HT-29 (cell line): ENCODE data around the gene SDHA. TPM values are rescaled to one million over a fixed set of nuclear protein-coding genes. Genes with fewer than 3 reads are reported as not detected.
"Not testable (repeated sequence)": the region's sequence is repeated elsewhere in the genome, so short reads cannot be mapped to it uniquely, and the experiment has no call there.

ENCODE experiments used
- DNase-seq: peaks from one replicate; pipeline ENCODE4 v3.0.0-alpha.2; 2015; ENCODE audit warnings: low spot score
- total RNA-seq: library from RNA; depleted of rRNA; stranded (reverse); fragments of >200 nt; shearing (Covaris generic); gene quantifications from 2 replicates; pipeline ENCODE4 v1.2.3, GENCODE V29; 2014; rRNA removed

The SDHA gene
- total RNA-seq, 1 experiment from 2014 or later = 273 TPM

- DNase-seq = no peak
Observed at GRCh38 chr5:298737-299125, 80.6 kb downstream of the SDHA start.

GRCh38 chr5:299921-300320, 81.8 kb downstream of the SDHA start:
- not testable (repeated sequence) for DNase-seq

GRCh38 chr5:300691-301435, 82.7 kb downstream of the SDHA start:
- not testable (repeated sequence) for DNase-seq

- DNase-seq = peak; percentile 78
Observed at GRCh38 chr5:302416-302815, 84.3 kb downstream of the SDHA start.

- DNase-seq = no peak
Observed at GRCh38 chr5:302966-303365, 84.8 kb downstream of the SDHA start.

- DNase-seq = not testable (repeated sequence)
Observed at GRCh38 chr5:303741-304140, 85.6 kb downstream of the SDHA start.

GRCh38 chr5:305050-305449, 86.9 kb downstream of the SDHA start:
- no peak for DNase-seq

GRCh38 chr5:305459-305858, 87.3 kb downstream of the SDHA start:
- DNase-seq = no peak

GRCh38 chr5:306011-306805, 88.1 kb downstream of the SDHA start:
- no peak for DNase-seq

Other genes with a start within 250 kb of the SDHA start
- not detected in 2 replicates for gene PLEKHG4B, start 126.2 kb upstream of the SDHA start, total RNA-seq
- gene LRRC14B, start 26.8 kb upstream of the SDHA start, total RNA-seq = not detected in 2 replicates
- gene CCDC127, start 167 bp upstream of the SDHA start, total RNA-seq = 3.7 and 5.9 TPM in 2 replicates
- gene PDCD6, start 53.3 kb downstream of the SDHA start, total RNA-seq = 506 and 531 TPM in 2 replicates
- gene AHRR, start 103.4 kb downstream of the SDHA start, total RNA-seq = 3.0 and 5.4 TPM in 2 replicates
- 65.7 and 74.3 TPM in 2 replicates for gene EXOC3, start 224.9 kb downstream of the SDHA start, total RNA-seq